Vagina (tissue), 2 donors: ENCODE measurements around the gene DYDC1. TPM values are rescaled to one million over a fixed set of nuclear protein-coding genes. Genes with fewer than 3 reads are reported as not detected.

ENCODE experiments used
- DNase-seq, 2 donors: peaks; one replicate each; pipeline ENCODE4 v3.0.0-alpha.2; 2017; ENCODE audit errors: extremely low spot score in 2 of 2
- H3K27ac ChIP-seq: fragments of 200-600 bp; sonication (generic); one replicate; pipeline ENCODE4 v1.5.1; 2019
- H3K27me3 ChIP-seq: fragments of 200-600 bp; sonication (generic); one replicate; pipeline ENCODE4 v1.5.1; 2019
- H3K36me3 ChIP-seq, 2 donors: fragments of 200-600 bp; sonication (generic); one replicate each; pipeline ENCODE4 v1.5.1; 2017 to 2019
- H3K4me1 ChIP-seq: fragments of 200-600 bp; sonication (generic); one replicate; pipeline ENCODE4 v1.5.1; 2019
- H3K4me3 ChIP-seq, 2 donors: fragments of 200-600 bp; sonication (generic); 1 replicate in 1 of 2; 2 replicates in 1 of 2; pipeline ENCODE4 v1.5.1; 2016 to 2019
- H3K9me3 ChIP-seq: fragments of 200-600 bp; sonication (generic); one replicate; pipeline ENCODE4 v1.5.1; 2019
- CTCF ChIP-seq, 3 experiments: fragments of 450-650 bp in 2 of 3; fragments of 200-600 bp in 1 of 3; sonication (generic) in 1 of 3; IDR thresholded peaks; one replicate each; pipeline ENCODE4 v1.5.1; 2017 to 2019; ENCODE audit warnings: antibody characterized with exemption in 3 of 3, mild to moderate bottlenecking in 2 of 3, moderate library complexity in 2 of 3
- POLR2A ChIP-seq, 2 donors: fragments of 450-650 bp; IDR thresholded peaks; one replicate each; pipeline ENCODE4 v1.6.1; 2017; ENCODE audit warnings: antibody characterized with exemption in 2 of 2, mild to moderate bottlenecking in 2 of 2, moderate library complexity in 2 of 2
- POLR2AphosphoS5 ChIP-seq, 2 donors: sonication (generic); formaldehyde crosslinking; IDR thresholded peaks; one replicate each; pipeline ENCODE4 v1.9.0; 2017; ENCODE audit warnings: antibody characterized with exemption in 2 of 2, mild to moderate bottlenecking in 2 of 2, low read depth in 1 of 2; ENCODE audit not compliant: insufficient read depth in 1 of 2
- intact Hi-C: fragments of 100-400 bp; cut with DNase I; formaldehyde crosslinking; loops from one replicate; pipeline ENCODE4 v1.15.1; 2023
- total RNA-seq: library from RNA; depleted of rRNA; stranded (reverse); fragments of >200 nt; gene quantifications from one replicate; pipeline ENCODE4 v1.2.3, GENCODE V29; 2016

DYDC1 gene
- total RNA-seq, 1 donor from 2014 or later, result not detected

GRCh38 chr10:80324891-80325364, 31.6 kb downstream of the DYDC1 start:
- no peak for TF ChIP-seq CTCF (IDR thresholded peaks at IDR 0.05)
- no peak for TF ChIP-seq POLR2AphosphoS5 (IDR thresholded peaks at IDR 0.05; ENCODE audit: insufficient read depth in 1 of 2, low read depth in 1 of 2)
- TF ChIP-seq POLR2A (IDR thresholded peaks at IDR 0.05), result no peak
- no peak overlapping the region for H3K4me3 ChIP-seq
- intact Hi-C loops, result no loop called here

GRCh38 chr10:80324086-80324485, 32.5 kb downstream of the DYDC1 start:
- Histone ChIP-seq H3K27me3 (no peaks in the 10 kb centered on the region), H3K4me1 (no peaks in the 10 kb centered on the region), H3K9me3 (no peaks in the 10 kb centered on the region), H3K4me3 (no peak overlapping the region), H3K36me3 (no peaks in the 10 kb centered on the region), H3K27ac (no peak overlapping the region)
- intact Hi-C loops, result no loop called here
- no peak for DNase-seq
- no peak for TF ChIP-seq CTCF (IDR thresholded peaks at IDR 0.05)
- no peak for TF ChIP-seq POLR2AphosphoS5 (IDR thresholded peaks at IDR 0.05; ENCODE audit: insufficient read depth in 1 of 2, low read depth in 1 of 2)
- TF ChIP-seq POLR2A (IDR thresholded peaks at IDR 0.05), result no peak

More at GRCh38 chr10:80324891-80325364, 31.6 kb downstream of the DYDC1 start:
- H3K9me3 ChIP-seq, result no peaks in the 10 kb centered on the region
- DNase-seq, result no peak
- no peak overlapping the region for H3K27ac ChIP-seq
- no peaks in the 10 kb centered on the region for H3K36me3 ChIP-seq
- H3K27me3 ChIP-seq, result no peaks in the 10 kb centered on the region
- no peaks in the 10 kb centered on the region for H3K4me1 ChIP-seq

- H3K4me1 ChIP-seq, result no peaks in the 10 kb centered on the region
- no peaks in the 10 kb centered on the region for H3K27me3 ChIP-seq
- H3K27ac ChIP-seq, result no peak overlapping the region
- H3K36me3 ChIP-seq, result no peaks in the 10 kb centered on the region
- DNase-seq, result no peak
- TF ChIP-seq POLR2AphosphoS5 (IDR thresholded peaks at IDR 0.05; ENCODE audit: insufficient read depth in 1 of 2, low read depth in 1 of 2), result no peak
- TF ChIP-seq POLR2A (IDR thresholded peaks at IDR 0.05), result no peak
- TF ChIP-seq CTCF (IDR thresholded peaks at IDR 0.05), result no peak
- intact Hi-C loops, result no loop called here
- H3K9me3 ChIP-seq, result no peaks in the 10 kb centered on the region
- H3K4me3 ChIP-seq, result no peak overlapping the region
Observed at GRCh38 chr10:80323311-80323710, 33.2 kb downstream of the DYDC1 start.

- no peak for DNase-seq
- no peaks in the 10 kb centered on the region for H3K36me3 ChIP-seq
- no peaks in the 10 kb centered on the region for H3K27me3 ChIP-seq
- no peaks in the 10 kb centered on the region for H3K4me1 ChIP-seq
- no peak overlapping the region for H3K27ac ChIP-seq
- intact Hi-C loops, result no loop called here
- H3K4me3 ChIP-seq, result no peak overlapping the region
- no peak for TF ChIP-seq POLR2A (IDR thresholded peaks at IDR 0.05)
- TF ChIP-seq POLR2AphosphoS5 (IDR thresholded peaks at IDR 0.05; ENCODE audit: insufficient read depth in 1 of 2, low read depth in 1 of 2), result no peak
- no peak for TF ChIP-seq CTCF (IDR thresholded peaks at IDR 0.05)
- no peaks in the 10 kb centered on the region for H3K9me3 ChIP-seq
Observed at GRCh38 chr10:80322711-80323110, 33.8 kb downstream of the DYDC1 start.

GRCh38 chr10:80322158-80322557, 34.4 kb downstream of the DYDC1 start:
- Histone ChIP-seq H3K9me3 (no peaks in the 10 kb centered on the region), H3K4me1 (no peaks in the 10 kb centered on the region), H3K4me3 (no peak overlapping the region), H3K27me3 (no peaks in the 10 kb centered on the region), H3K27ac (no peak overlapping the region), H3K36me3 (no peaks in the 10 kb centered on the region)
- intact Hi-C loops, result no loop called here
- DNase-seq, result no peak
- TF ChIP-seq CTCF (IDR thresholded peaks at IDR 0.05) (no peak), POLR2AphosphoS5 (IDR thresholded peaks at IDR 0.05; ENCODE audit: insufficient read depth in 1 of 2, low read depth in 1 of 2) (no peak), POLR2A (IDR thresholded peaks at IDR 0.05) (no peak)
